Smooth muscle cell (in vitro differentiated cells): ENCODE results near the gene TSSK6. TPM values are rescaled to one million over a fixed set of nuclear protein-coding genes. Genes with fewer than 3 reads are reported as not detected.

Experiments used
- DNase-seq: peaks from one replicate; lab custom pipeline; 2025; ENCODE audit not compliant: unreplicated experiment; lab: John Stamatoyannopoulos, UW
- H2AFZ ChIP-seq: fragments of 200-600 bp; sonication (generic); 2 replicates; pipeline ENCODE4 v1.6.0; 2016; ENCODE audit warnings: antibody characterized with exemption, low read depth, mild to moderate bottlenecking
- H3F3A ChIP-seq: fragments of 200-600 bp; sonication (generic); 2 replicates; pipeline ENCODE4 v1.6.0; 2017; ENCODE audit warnings: antibody characterized with exemption, low read depth
- H3K27ac ChIP-seq: fragments of 200-600 bp; sonication (generic); 2 replicates; pipeline ENCODE4 v1.5.1; 2016; ENCODE audit warnings: low read depth, mild to moderate bottlenecking
- H3K27me3 ChIP-seq: fragments of 200-600 bp; sonication (generic); 2 replicates; pipeline ENCODE4 v1.6.1; 2016; ENCODE audit warnings: low read depth, mild to moderate bottlenecking
- H3K36me3 ChIP-seq: fragments of 200-600 bp; sonication (generic); 2 replicates; pipeline ENCODE4 v1.5.1; 2016; ENCODE audit warnings: low read depth
- H3K4me1 ChIP-seq: fragments of 200-600 bp; sonication (generic); 2 replicates; pipeline ENCODE4 v1.5.1; 2016; ENCODE audit warnings: low read depth
- H3K4me2 ChIP-seq: fragments of 200-600 bp; sonication (generic); 2 replicates; pipeline ENCODE4 v1.6.0; 2016; ENCODE audit warnings: mild to moderate bottlenecking
- H3K4me3 ChIP-seq: fragments of 200-600 bp; sonication (generic); 2 replicates; pipeline ENCODE4 v1.5.1; 2016; ENCODE audit warnings: mild to moderate bottlenecking
- H3K79me2 ChIP-seq: fragments of 200-600 bp; sonication (generic); 2 replicates; pipeline ENCODE4 v1.6.0; 2016; ENCODE audit warnings: low read depth, mild to moderate bottlenecking
- H3K9ac ChIP-seq: fragments of 200-600 bp; sonication (generic); 2 replicates; pipeline ENCODE4 v1.6.0; 2016; ENCODE audit warnings: low read depth
- H3K9me3 ChIP-seq: fragments of 200-600 bp; sonication (generic); replicated peaks from 2 replicates; pipeline ENCODE4 v1.5.1; 2016; ENCODE audit warnings: low read depth
- H4K20me1 ChIP-seq: fragments of 200-600 bp; sonication (generic); 2 replicates; pipeline ENCODE4 v1.6.0; 2016; ENCODE audit warnings: low read depth
- CTCF ChIP-seq: fragments of 200-600 bp; sonication (generic); IDR thresholded peaks from 2 replicates; pipeline ENCODE4 v1.5.1; 2017; ENCODE audit warnings: borderline replicate concordance, mild to moderate bottlenecking, antibody characterized with exemption; ENCODE audit not compliant: insufficient read depth, poor library complexity, severe bottlenecking
- WGBS: methylation state at CpG from one replicate; pipeline ENCODE4 v1.1.7; 2016; ENCODE audit warnings: low lambda C conversion rate; 5-methylcytosine and 5-hydroxymethylcytosine counted together
- polyA plus RNA-seq: library from polyadenylated mRNA; unstranded; fragments of >200 nt; fragmentation: Nextera tagmentation; extraction: Ambion mirVana; gene quantifications from 2 replicates; pipeline ENCODE4 v1.2.1, GENCODE V29; 2016
- total RNA-seq: library from RNA; depleted of rRNA; stranded (reverse); fragments of >200 nt; gene quantifications from 2 replicates; pipeline ENCODE4 v1.2.3, GENCODE V29; 2014

The TSSK6 gene
- total and polyA plus RNA-seq, 2 experiments from 2014 or later, result 0.49 to 1.3 TPM

DNA sequence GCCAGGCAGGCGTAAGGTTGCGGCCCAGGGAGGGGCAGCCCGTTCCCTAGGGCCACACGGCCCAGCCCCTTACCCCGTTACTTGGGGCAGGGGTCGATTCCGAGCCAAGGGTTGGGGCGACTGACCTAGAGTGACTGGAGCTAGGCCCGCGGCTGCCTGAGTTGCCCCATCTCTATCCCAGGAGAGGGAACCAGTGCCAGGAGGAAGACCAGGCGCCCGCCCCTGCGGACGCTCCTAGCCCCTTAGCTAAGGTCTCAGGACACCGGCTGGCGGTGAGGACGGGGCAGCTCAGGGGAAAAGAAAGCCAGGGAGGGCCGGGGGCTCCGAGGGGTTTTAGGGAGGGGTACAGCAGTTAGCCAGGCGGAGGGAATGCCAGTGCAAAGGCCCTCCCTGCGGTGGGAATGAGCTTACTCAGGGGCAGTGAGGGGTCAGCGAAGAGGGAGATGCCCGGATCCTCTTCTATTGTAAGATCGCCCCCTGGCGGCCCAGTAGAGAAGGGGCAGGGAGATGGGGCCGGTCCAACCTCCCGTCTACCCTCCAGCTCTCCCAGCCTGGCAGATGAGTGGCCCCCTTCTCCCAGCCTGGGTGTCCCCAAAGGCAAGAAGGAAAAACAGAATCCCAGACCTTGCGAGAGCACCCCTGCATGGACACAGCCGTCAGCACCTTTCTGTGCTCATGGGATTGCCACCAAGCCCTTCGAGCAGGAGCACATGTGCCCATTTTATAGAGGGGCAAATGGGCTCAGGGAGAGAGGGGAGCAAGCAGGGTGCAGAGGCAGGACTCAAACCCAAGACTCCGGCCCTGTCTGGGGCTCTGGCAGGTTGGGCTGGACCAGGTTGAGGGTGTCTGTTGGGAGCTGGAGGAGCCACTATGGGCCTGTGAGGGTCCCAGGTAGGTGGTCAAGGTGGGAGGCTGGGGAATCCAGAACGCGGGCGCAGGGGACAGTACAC lies 39.0 kb upstream of the TSSK6 start:
- DNase-seq, result peak; percentile 9
- TF ChIP-seq CTCF, result peak; percentile 69
- no peak overlapping the region for H2AFZ ChIP-seq
- H3K4me1 ChIP-seq, result peaks cover 3% of the 10 kb centered on the region
- H3K27ac ChIP-seq, result no peak overlapping the region
- no peaks in the 10 kb centered on the region for H3K9me3 ChIP-seq
- H3K4me3 ChIP-seq, result no peak overlapping the region
- no peaks in the 10 kb centered on the region for H4K20me1 ChIP-seq
- no peaks in the 10 kb centered on the region for H3F3A ChIP-seq
- H3K36me3 ChIP-seq, result no peaks in the 10 kb centered on the region
- 77% methylated on average over 29 of the region's 34 CpGs for WGBS
- no peak overlapping the region for H3K4me2 ChIP-seq
- no peaks in the 10 kb centered on the region for H3K27me3 ChIP-seq
- H3K79me2 ChIP-seq, result no peaks in the 10 kb centered on the region
- H3K9ac ChIP-seq, result no peak overlapping the region

DNA sequence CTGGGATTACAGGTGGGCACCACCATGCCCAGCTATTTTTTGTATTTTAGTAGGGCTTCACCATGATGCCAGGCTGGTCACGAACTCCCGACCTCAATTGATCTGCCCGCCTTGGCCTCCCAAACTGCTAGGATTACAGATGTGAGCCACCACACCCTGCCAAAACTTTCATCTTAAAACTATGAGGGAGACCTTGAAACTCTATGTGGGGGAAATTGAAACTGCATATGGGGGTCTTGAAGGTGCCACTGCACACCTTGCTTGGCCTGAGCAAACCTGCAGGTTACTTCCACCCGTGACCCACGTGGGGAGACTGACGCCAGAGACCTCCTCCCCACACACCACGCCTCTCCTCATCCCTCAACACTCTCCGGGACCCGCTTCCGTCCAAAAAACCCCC lies 38.3 kb upstream of the TSSK6 start:
- H3F3A ChIP-seq, result no peaks in the 10 kb centered on the region
- no peak for TF ChIP-seq CTCF
- no peaks in the 10 kb centered on the region for H3K9me3 ChIP-seq
- H3K36me3 ChIP-seq, result no peaks in the 10 kb centered on the region
- H2AFZ ChIP-seq, result no peak overlapping the region
- peaks cover 6% of the 10 kb centered on the region for H3K4me1 ChIP-seq
- no peaks in the 10 kb centered on the region for H4K20me1 ChIP-seq
- no peak overlapping the region for H3K4me3 ChIP-seq
- no peaks in the 10 kb centered on the region for H3K27me3 ChIP-seq
- DNase-seq, result no peak
- no peak overlapping the region for H3K4me2 ChIP-seq
- WGBS, result 93% methylated on average over 10 of the region's 10 CpGs
- no peak overlapping the region for H3K27ac ChIP-seq
- no peak overlapping the region for H3K9ac ChIP-seq
- no peaks in the 10 kb centered on the region for H3K79me2 ChIP-seq

DNA sequence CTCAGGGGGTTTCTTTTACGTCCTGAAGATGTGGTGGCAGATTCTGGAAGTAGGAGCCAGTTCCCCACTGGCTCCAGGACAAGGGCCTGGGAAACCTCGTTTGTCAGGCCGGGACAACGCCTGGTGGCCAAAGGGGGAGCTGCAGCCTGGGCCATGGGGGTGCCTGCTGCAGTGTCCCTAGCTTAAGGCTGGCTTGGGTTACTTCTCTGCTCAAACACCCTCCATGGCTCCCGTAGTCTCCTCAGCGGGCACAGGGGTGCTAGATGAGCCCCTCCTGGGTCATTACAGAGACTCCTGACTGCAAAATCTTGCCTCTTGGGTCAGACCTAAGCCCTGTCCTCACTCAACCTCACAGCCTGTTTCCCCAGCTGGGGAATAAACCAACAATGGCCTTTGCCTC lies 37.5 kb upstream of the TSSK6 start:
- no peaks in the 10 kb centered on the region for H3K9me3 ChIP-seq
- no peak overlapping the region for H2AFZ ChIP-seq
- no peak overlapping the region for H3K4me2 ChIP-seq
- no peaks in the 10 kb centered on the region for H4K20me1 ChIP-seq
- no peaks in the 10 kb centered on the region for H3F3A ChIP-seq
- no peaks in the 10 kb centered on the region for H3K27me3 ChIP-seq
- DNase-seq, result no peak
- no peaks in the 10 kb centered on the region for H3K79me2 ChIP-seq
- no peaks in the 10 kb centered on the region for H3K36me3 ChIP-seq
- H3K4me3 ChIP-seq, result no peak overlapping the region
- no peak overlapping the region for H3K9ac ChIP-seq
- peak; percentile 60 for TF ChIP-seq CTCF
- 61% methylated on average over 6 of the region's 6 CpGs for WGBS
- no peak overlapping the region for H3K27ac ChIP-seq
- peaks cover 12% of the 10 kb centered on the region for H3K4me1 ChIP-seq

- H3K27me3 ChIP-seq, result no peaks in the 10 kb centered on the region
- H3K9ac ChIP-seq, result no peak overlapping the region
- H3K4me2 ChIP-seq, result no peak overlapping the region
- H3K4me3 ChIP-seq, result no peak overlapping the region
- peak overlapping the region; percentile 69 for H3K27ac ChIP-seq
- WGBS, result 57% methylated on average over 14 of the region's 14 CpGs
- DNase-seq, result no peak
- TF ChIP-seq CTCF, result no peak
- no peaks in the 10 kb centered on the region for H4K20me1 ChIP-seq
- H3K4me1 ChIP-seq, result peaks cover 12% of the 10 kb centered on the region
- no peaks in the 10 kb centered on the region for H3K79me2 ChIP-seq
- H2AFZ ChIP-seq, result no peak overlapping the region
- no peaks in the 10 kb centered on the region for H3F3A ChIP-seq
- H3K9me3 ChIP-seq, result no peaks in the 10 kb centered on the region
- no peaks in the 10 kb centered on the region for H3K36me3 ChIP-seq
These were observed 36.5 kb upstream of the TSSK6 start for GRCh38 chr19:19551853-19552192.
